A549 (cell line): ENCODE results near the gene TPRN. TPM values are rescaled to one million over a fixed set of nuclear protein-coding genes. Genes with fewer than 3 reads are reported as not detected.
A peak's percentile ranks its signal among the peaks of the same experiment; 100 is the strongest.

Source experiments
- ATAC-seq, 2 experiments: fragments of 200-7000 bp in 1 of 2; fragments of >200 bp in 1 of 2; cut with Nextera tagmentation in 1 of 2; cut with Tn5 transposase in 1 of 2; 3 replicates each; pipeline versions ENCODE4 v1.8.0 to v1.9.1; 2018 to 2020; ENCODE audit warnings: mild to moderate bottlenecking in 1 of 2, moderate library complexity in 1 of 2
- CTCF ChIA-PET: fragments of 300-600 bp; sonication (Branson Sonifier 250); formaldehyde crosslinking; extraction: SDS; loops from one replicate; lab custom pipeline; 2021; ENCODE audit warnings: antibody characterized with exemption, inconsistent platforms; lab: Yijun Ruan, JAX
- POLR2A ChIA-PET: fragments of 350-600 bp; formaldehyde crosslinking; extraction: SDS; loops from one replicate; lab custom pipeline; 2021; ENCODE audit warnings: antibody characterized with exemption, inconsistent platforms; lab: Yijun Ruan, JAX
- DNase-seq, 2 experiments: peaks; one replicate each; pipeline versions ENCODE4 v3.0.0 to v3.0.0-alpha.2; 2011 to 2016; ENCODE audit warnings: low read depth in 1 of 2, low spot score in 1 of 2
- FAIRE-seq: peaks from 2 replicates; lab custom pipeline; 2011; peaks lifted over from hg19 to GRCh38; lab: Jason Lieb, UNC
- H3K27ac ChIP-seq, 2 experiments: fragments of >200 bp; sonication (Bioruptor Twin); formaldehyde crosslinking; 3 replicates each; pipeline ENCODE4 v1.5.1; 2016 to 2017
- H3K4me1 ChIP-seq: fragments of >200 bp; sonication (Bioruptor Twin); formaldehyde crosslinking; 3 replicates; pipeline ENCODE4 v1.6.1; 2016
- H3K4me2 ChIP-seq: fragments of >200 bp; sonication (Bioruptor Twin); formaldehyde crosslinking; 3 replicates; pipeline ENCODE4 v1.6.1; 2016
- H3K4me3 ChIP-seq: fragments of >200 bp; sonication (Bioruptor Twin); formaldehyde crosslinking; 3 replicates; pipeline ENCODE4 v1.5.1; 2016
- H3K9me3 ChIP-seq: fragments of >200 bp; sonication (Bioruptor Twin); formaldehyde crosslinking; 3 replicates; pipeline ENCODE4 v1.6.1; 2016
- BHLHE40 ChIP-seq: IDR thresholded peaks from 2 replicates; pipeline ENCODE4 v1.6.1; 2012; ENCODE audit warnings: low read depth, low read length, inconsistent platforms
- EHF ChIP-seq: fragments of 250-450 bp; sonication (Bioruptor Pico); IDR thresholded peaks from 2 replicates; pipeline ENCODE4 v1.5.0; 2020; ENCODE audit warnings: mild to moderate bottlenecking
- EP300 ChIP-seq, 2 experiments: fragments of >200 bp; sonication (Bioruptor Twin); formaldehyde crosslinking; IDR thresholded peaks; 2 replicates in 1 of 2; 3 replicates in 1 of 2; pipeline ENCODE4 v1.6.1; 2016 to 2017
- FOSB ChIP-seq: fragments of 250-450 bp; sonication (Bioruptor Pico); IDR thresholded peaks from 2 replicates; pipeline ENCODE4 v1.5.0; 2020; ENCODE audit warnings: mild to moderate bottlenecking, moderate library complexity
- GATA3 ChIP-seq: IDR thresholded peaks from 2 replicates; pipeline ENCODE4 v1.6.1; 2012; ENCODE audit warnings: borderline replicate concordance
- HOXB13 ChIP-seq: fragments of 250-450 bp; sonication (Bioruptor Pico); IDR thresholded peaks from 2 replicates; pipeline ENCODE4 v1.5.0; 2020; ENCODE audit warnings: low read depth, mild to moderate bottlenecking, moderate library complexity
- JUNB ChIP-seq: fragments of >200 bp; sonication (Bioruptor Twin); formaldehyde crosslinking; IDR thresholded peaks from 2 replicates; pipeline ENCODE4 v1.6.1; 2016
- KDM5A ChIP-seq: fragments of 200-600 bp; sonication (generic); IDR thresholded peaks from 2 replicates; pipeline ENCODE4 v1.6.1; 2016; ENCODE audit warnings: antibody characterized with exemption, mild to moderate bottlenecking
- MAFK ChIP-seq: fragments of 450-650 bp; IDR thresholded peaks from 2 replicates; pipeline ENCODE4 v1.6.1; 2014; ENCODE audit not compliant: partially characterized antibody
- NPAS2 ChIP-seq: fragments of 250-450 bp; sonication (Bioruptor Pico); IDR thresholded peaks from 2 replicates; pipeline ENCODE4 v1.8.0; 2022; ENCODE audit warnings: mild to moderate bottlenecking, moderate library complexity, borderline replicate concordance
- PBX3 ChIP-seq: IDR thresholded peaks from 2 replicates; pipeline ENCODE4 v1.6.1; 2012
- RAD21 ChIP-seq, 2 experiments: fragments of >200 bp in 1 of 2; sonication (Bioruptor Twin) in 1 of 2; formaldehyde crosslinking in 1 of 2; IDR thresholded peaks in 1 of 2; conservative IDR thresholded peaks in 1 of 2; 2 replicates in 1 of 2; 3 replicates in 1 of 2; pipeline ENCODE4 v1.6.1; 2012 to 2018; ENCODE audit warnings: inconsistent platforms in 1 of 2
- RARB ChIP-seq: fragments of 250-450 bp; sonication (Bioruptor Pico); IDR thresholded peaks from 2 replicates; pipeline ENCODE4 v1.8.0; 2021; ENCODE audit warnings: mild to moderate bottlenecking, moderate library complexity
- ZNF302 ChIP-seq: fragments of 250-450 bp; sonication (Bioruptor Pico); IDR thresholded peaks from 2 replicates; pipeline ENCODE4 v1.9.0; 2021; ENCODE audit warnings: inconsistent platforms, mild to moderate bottlenecking, moderate library complexity
- WGBS: methylation state at CpG from one replicate; pipeline ENCODE4 v1.1.6; 2017; ENCODE audit errors: missing lambda C conversion rate; 5-methylcytosine and 5-hydroxymethylcytosine counted together
- polyA plus RNA-seq, 4 experiments: library from polyadenylated mRNA; depleted of rRNA in 3 of 4; stranded (reverse); fragments of >200 nt; fragmentation: RNase III in 1 of 4; extraction: RNeasy Plus Mini Kit Qiagen cat#74134 plus additional on column Dnase treatment in 1 of 4; gene quantifications; 2 replicates in 3 of 4; 3 replicates in 1 of 4; pipeline ENCODE4 v1.2.3, GENCODE V29; 2011 to 2017
- TF ChIP-seq, protein P1 (sequence below): fragments of 250-450 bp; sonication (Bioruptor Pico); IDR thresholded peaks from 2 replicates; pipeline ENCODE4 v1.5.0; 2021; ENCODE audit warnings: mild to moderate bottlenecking, moderate library complexity, borderline replicate concordance

TPRN gene
- polyA plus RNA-seq, 2 of the 4 experiments (the other 2 are of a cell fraction), result 2.1 to 6.5 TPM

DNA sequence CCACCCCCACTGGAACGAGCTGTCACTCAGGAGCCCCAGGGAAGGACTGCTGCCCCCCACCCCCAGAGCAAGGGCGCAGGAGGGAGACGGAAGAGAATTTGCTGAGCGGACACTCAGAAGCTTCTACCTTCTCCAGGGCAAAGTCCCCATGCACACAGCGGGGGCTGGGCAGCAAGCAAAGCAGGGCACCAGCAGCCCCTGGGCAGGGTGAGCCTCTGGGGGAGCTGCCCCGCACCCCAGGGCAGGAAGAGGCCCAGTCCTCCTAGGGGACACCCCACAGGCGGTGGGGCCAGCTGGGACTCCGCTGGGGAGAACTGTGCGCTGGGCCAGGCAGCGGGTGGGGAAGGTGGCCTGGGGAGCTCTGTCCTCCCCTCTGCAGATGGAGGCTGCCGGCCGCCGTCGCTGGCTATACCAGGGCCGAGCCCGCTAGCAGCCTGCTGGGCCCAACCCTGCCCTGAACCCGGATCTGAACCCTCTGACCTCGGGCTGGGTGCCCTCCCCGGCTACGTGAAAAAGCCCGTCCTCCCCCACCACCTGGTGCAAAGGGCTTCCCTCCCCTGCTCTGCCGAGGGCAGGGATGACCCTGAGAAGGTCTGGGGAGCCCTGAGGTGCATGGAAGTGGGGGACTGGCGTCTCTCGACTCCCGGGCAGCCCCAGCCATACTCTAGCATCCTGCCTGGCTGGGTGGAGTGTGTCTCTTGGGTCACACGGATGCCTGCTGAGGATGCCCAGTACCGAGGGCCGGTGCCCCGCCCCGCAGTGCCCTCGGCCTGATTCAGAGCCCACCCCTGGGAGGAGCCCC is 29.6 kb upstream of the TPRN start:
- H3K27ac ChIP-seq, result peak overlapping the region in 1 of 2 experiments; percentile 49; a peak in 2 of 6 replicates
- H3K9me3 ChIP-seq, result no peaks in the 10 kb centered on the region
- peak in 1 of 2 experiments; percentile 23; a peak in 3 of 6 replicates for ATAC-seq
- no peak for TF ChIP-seq EHF (CRISPR knock-in tag)
- TF ChIP-seq MAFK, result peak; percentile 81
- POLR2A ChIA-PET, result interaction anchor here (0.7 to 1.7 kb wide), 3 partner anchors 10 to 63 kb away, joined by 3 to 10 read pairs (median 4); no protein-coding TSS in a partner anchor
- FAIRE-seq, result no peak
- no peak overlapping the region for H3K4me3 ChIP-seq
- H3K4me2 ChIP-seq, result peak overlapping the region; percentile 32; the same call in 1 of the 3 replicates
- no peak for DNase-seq
- CTCF ChIA-PET, result interaction anchor here (0.7 to 10.1 kb wide), 14 partner anchors 11 to 442 kb away, joined by 3 to 81 read pairs (median 3); partner anchors contain the start of genes ANAPC2, NELFB, NPDC1 and SSNA1
- H3K4me1 ChIP-seq, result peaks cover 48% of the 10 kb centered on the region
- WGBS, result 64% methylated on average over 14 of the region's 31 CpGs

DNA sequence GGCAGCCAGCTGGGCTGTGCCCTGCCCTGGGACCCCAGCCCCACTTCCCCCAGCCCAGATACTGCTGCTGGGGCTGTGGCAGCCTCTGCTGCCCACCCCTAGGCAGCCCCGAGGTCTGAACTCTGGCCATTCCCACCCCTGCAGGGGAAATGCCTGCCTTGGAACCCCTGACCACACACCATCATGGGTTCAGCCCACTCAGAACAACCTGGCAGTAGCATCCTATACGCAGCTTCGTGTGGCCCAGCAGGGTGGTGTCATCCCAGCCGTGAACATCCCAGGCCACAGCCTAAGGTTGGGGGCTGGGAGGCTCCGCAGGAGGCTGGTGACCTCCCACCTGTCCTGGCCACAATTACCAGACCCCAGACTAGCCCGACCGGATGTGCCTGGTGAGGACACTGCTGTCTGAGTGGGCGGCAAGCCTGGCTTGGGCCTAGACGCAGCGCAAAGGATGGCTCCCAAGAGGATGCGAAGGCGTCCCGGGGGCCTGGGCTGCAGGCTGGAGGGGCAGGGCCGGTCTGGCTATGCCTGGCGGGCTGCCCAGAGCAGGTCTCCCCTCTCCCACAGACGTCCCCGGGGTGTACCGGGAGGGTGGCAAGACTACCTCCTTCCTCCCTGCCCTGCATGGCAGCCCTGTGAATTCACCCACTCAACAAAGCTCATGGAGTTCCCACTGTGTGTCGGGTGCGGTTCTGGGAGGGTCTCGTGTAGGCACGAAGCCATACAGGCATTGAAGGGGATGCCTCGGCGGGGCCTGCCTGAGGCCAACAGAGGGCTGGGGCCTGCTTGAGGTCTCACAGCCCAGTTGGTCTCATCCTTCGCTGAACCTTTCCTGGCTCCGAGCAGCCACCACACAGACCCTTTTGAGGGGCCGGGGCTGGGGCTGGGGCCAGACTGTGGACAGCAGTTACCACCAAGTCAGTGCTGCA is 28.7 kb upstream of the TPRN start:
- H3K4me3 ChIP-seq, result no peak overlapping the region
- H3K4me1 ChIP-seq, result peaks cover 57% of the 10 kb centered on the region
- ATAC-seq, result no peak

DNA sequence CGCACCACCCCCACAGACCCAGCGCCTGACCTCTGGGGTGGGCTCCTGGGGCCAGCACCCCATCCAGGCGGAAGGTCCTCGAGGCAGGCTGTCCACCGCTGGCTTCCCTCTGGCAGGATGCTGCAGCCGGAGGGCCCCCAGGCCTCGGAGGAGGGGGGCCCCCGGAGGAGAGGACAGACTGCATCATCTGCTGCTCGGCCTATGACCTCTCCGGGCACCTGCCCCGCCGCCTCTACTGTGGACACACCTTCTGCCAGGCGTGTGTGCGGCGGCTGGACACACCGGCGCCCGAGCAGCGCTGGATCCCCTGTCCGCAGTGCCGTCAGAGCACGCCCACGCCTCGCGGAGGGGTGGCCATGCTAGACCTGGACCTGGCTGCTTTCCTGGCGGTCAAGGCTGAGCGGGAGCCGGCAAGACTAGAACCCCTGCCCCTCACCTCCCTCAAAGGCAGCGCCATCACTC is 28.0 kb upstream of the TPRN start:
- 82% methylated on average over 6 of the region's 29 CpGs for WGBS
- POLR2A ChIA-PET, result interaction anchor here (2.3 kb wide), 1 partner anchor 40 kb away, joined by 8 read pairs; the partner anchor contains the start of genes ANAPC2 and SSNA1
- no peak for ATAC-seq

More for the DNA sequence above, 28.7 kb upstream of the TPRN start:
- Histone ChIP-seq H3K9me3 (no peaks in the 10 kb centered on the region), H3K4me2 (no peak overlapping the region), H3K27ac (peak overlapping the region in 1 of 2 experiments; percentile 27; a peak in 1 of 6 replicates)
- TF ChIP-seq FOSB (CRISPR knock-in tag) (no peak), PBX3 (no peak), GATA3 (no peak), RARB (CRISPR knock-in tag) (no peak), BHLHE40 (no peak)
- ChIA-PET CTCF (interaction anchor here (0.7 to 10.1 kb wide), 16 partner anchors 11 to 441 kb away, joined by 3 to 113 read pairs (median 3); partner anchors contain the start of genes ANAPC2, NELFB, NPDC1 and SSNA1), POLR2A (interaction anchor here (0.7 to 1.7 kb wide), 3 partner anchors 10 to 62 kb away, joined by 3 to 10 read pairs (median 4); no protein-coding TSS in a partner anchor)
- 83% methylated on average over 18 of the region's 27 CpGs for WGBS
- FAIRE-seq, result no peak
- no peak for DNase-seq

More for the DNA sequence above, 28.0 kb upstream of the TPRN start:
- Histone ChIP-seq H3K4me2 (no peak overlapping the region), H3K4me1 (peaks cover 58% of the 10 kb centered on the region), H3K4me3 (no peak overlapping the region), H3K9me3 (no peaks in the 10 kb centered on the region), H3K27ac (no peak overlapping the region)
- FAIRE-seq, result no peak
- CTCF ChIA-PET, result interaction anchor here (0.5 to 10.1 kb wide), 18 partner anchors 10 to 200 kb away, joined by 3 to 113 read pairs (median 12); partner anchors contain the start of genes ANAPC2, NDOR1, NPDC1 and SAPCD2
- no peak for TF ChIP-seq FOSB (CRISPR knock-in tag)
- no peak for TF ChIP-seq GATA3
- TF ChIP-seq, protein P1, sequence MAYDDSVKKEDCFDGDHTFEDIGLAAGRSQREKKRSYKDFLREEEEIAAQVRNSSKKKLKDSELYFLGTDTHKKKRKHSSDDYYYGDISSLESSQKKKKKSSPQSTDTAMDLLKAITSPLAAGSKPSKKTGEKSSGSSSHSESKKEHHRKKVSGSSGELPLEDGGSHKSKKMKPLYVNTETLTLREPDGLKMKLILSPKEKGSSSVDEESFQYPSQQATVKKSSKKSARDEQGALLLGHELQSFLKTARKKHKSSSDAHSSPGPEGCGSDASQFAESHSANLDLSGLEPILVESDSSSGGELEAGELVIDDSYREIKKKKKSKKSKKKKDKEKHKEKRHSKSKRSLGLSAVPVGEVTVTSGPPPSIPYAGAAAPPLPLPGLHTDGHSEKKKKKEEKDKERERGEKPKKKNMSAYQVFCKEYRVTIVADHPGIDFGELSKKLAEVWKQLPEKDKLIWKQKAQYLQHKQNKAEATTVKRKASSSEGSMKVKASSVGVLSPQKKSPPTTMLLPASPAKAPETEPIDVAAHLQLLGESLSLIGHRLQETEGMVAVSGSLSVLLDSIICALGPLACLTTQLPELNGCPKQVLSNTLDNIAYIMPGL (CRISPR knock-in tag), result no peak
- TF ChIP-seq ZNF302, result no peak
- TF ChIP-seq JUNB, result no peak
- TF ChIP-seq RAD21 (conservative IDR thresholded peaks at IDR 0.05 in 1 of 2, IDR thresholded peaks at IDR 0.05 in 1 of 2), result no peak
- TF ChIP-seq NPAS2 (CRISPR knock-in tag), result no peak
- TF ChIP-seq KDM5A, result no peak
- TF ChIP-seq HOXB13 (CRISPR knock-in tag), result no peak
- TF ChIP-seq EP300 (IDR thresholded peaks at IDR 0.05), result no peak
- no peak for DNase-seq
